HG02884 (cell line): ENCODE measurements around the gene THAP9.
"Not testable (repeated sequence)": the region's sequence is repeated elsewhere in the genome, so short reads cannot be mapped to it uniquely, and the experiment has no call there.

ENCODE experiments used
- ATAC-seq: cut with Tn5 transposase; IDR thresholded peaks from one replicate; pipeline ENCODE4 v1.9.1; 2021; ENCODE audit warnings: mild to moderate bottlenecking, moderate library complexity; ENCODE audit not compliant: unreplicated experiment

The THAP9 gene

DNA sequence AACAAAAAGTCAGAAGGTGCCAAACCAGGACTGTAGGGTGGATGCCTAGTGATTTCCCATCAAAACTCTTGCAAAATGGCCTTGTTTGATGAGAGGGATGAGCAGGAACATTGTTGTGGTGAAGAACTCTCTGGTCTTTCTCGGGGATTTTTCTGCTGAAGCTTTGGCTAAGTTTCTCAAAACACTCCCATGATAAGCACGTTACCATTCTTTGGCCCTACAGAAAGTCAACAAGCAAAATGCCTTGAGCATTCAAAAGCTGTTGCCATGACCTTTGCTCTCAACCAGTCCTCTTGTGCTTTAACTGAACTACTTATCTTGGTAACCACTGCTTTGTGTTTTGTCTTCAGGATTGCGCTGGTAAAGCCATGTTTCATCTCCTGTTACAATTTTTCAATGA, 6.6 kb upstream of the THAP9 start:
- no peak for ATAC-seq

DNA sequence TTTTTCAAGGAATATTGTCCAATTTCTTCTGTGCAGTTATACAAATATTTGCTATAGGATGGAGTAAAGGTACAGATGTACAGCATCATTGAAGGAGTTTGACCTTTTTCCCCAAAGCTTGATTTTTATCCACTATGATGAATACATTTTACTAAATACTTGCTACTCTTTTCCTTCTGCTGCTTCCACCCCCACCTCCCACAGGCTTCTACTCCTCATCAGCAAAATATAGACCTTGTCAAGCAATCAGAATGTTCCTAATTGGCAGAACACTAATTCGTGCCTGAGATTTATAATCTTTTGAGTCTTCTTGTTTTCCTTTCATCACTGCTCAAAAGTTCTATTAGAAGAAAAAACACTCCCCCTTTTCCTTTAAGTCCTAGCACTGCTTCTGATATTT, 3.8 kb upstream of the THAP9 start:
- no peak for ATAC-seq

DNA sequence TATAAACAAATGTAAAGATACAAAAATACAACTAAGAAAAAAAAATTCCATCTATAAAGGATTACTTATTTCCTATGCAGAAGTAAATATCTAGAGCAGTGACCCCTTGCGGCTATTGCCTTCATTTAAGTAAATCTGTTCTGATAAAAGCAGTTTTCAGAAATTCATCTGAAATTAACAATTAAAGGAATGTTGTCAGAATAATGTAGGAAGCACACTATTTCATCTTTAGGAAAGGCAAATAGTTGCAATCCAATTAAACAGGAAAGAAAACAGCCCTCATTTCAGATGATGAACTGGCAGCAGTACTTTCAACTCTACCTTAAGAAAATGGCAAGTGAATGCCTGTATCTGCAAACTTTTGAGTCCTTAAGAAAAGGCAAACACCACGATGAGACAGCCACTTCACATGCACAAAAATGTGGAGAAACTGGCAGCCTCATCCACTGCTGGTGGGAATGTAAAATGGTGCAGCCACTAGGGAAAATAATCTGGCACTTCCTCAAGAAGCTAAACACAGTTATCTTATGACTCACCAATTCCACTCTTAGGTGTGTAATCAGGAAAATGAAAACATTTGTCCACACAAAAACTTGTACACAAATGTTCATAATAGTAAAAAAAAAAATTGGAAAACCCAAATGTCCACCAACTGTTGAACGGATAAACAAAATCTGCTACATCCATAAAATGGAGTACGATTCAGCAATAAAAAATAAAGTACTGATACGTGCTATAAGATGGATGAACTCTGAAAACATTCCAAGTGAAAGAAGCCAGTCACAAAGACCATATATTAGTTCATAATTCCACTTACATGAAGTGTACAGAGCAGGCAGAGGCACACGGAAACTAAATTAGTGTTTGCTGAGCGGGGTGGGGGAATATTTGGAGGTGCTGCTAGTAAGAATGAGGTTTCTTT, 2.0 kb upstream of the THAP9 start:
- ATAC-seq = no peak

DNA sequence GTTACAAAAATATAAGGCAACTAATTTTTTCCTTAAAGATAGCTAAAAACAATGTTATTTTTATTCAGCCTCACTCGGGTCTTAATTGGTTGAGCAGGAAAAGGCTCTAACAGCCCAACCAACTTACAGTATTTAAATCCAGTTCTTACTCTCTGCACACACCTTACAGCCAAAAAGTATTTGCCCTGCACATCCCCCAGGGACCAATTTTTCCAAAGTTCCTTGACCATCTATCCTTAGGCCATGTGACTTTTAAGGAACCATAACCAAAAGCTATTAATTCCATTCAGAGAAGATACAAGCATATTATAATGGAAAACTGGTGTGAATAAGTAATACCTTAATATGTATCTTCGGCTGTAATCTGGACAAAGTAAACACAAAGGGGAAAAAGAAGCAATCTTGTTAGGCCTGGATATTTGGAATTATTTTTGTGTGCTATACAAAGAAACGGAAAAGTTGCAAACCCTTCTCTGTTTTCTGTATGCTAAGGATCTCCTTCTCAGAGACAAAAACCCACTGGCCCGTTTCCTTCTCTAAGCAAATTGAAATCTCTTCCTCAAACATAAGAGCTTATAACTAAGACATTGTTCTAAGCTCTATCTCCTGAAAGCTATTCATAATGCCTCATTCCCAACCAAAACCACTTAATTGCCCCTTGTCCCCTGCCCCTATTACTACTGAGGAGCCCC, 1.0 kb upstream of the THAP9 start:
- ATAC-seq = no peak

DNA sequence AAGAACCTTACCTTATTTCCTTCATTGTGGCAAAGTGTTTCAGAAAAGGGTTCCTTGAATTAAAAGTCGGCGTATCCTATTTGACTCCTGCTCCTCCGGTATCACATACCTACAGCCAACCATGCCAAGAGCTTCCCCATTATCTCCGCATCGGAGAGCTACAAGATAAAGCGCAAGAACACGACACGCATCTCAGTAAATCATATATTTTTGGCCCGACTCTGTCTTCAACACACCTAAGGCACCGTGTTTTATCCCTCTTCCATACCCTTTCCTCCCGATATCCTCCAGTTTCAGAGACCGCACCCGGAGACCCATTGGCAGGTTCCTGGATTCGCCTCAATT, 497 bp upstream of the THAP9 start:
- ATAC-seq = peak; percentile 4

DNA sequence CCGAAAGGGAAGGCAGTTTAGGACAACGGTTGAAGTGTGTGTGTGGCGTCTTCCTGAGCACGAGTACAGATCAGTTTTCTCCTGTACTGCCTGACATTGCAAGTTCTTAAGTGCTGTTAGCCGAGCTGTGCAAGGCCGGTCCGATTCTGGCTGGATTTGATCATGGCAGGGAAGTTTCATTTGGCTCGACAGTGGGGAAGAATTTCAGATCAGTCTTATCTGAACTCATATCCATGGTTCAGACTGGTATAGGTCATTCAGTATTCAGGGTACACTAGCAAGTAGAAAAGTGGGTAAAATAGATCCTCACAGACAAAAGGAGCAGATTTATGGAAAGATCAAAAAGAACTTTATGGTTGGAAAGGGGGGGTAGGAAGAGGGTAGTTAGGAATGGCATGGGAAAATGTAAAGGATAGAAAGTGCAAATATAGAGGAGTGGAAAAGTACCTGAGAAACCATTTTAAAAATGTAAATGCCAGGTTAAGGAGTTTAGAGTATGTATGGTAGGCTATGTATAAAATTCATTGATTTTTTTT, 716 bp downstream of the THAP9 start:
- no peak for ATAC-seq

DNA sequence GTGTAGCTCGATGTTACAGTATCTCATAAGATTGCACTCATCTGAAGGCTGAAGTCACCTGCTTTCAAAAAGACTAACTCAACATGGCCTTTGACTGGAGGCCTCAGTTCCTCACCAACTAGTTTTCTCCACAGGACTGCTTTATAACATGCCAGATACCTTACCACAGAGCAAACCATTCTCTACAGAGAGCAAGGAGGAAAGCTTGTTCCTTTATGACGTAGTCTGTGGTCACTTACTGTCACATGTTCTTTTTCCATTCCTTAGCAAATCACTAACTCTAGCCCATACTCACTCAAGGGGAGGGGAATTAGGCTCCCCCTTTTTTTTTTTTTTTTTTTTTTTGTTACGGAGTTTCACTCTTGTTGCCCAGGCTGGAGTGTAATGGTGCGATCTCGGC, 3.2 kb downstream of the THAP9 start:
- no peak for ATAC-seq

DNA sequence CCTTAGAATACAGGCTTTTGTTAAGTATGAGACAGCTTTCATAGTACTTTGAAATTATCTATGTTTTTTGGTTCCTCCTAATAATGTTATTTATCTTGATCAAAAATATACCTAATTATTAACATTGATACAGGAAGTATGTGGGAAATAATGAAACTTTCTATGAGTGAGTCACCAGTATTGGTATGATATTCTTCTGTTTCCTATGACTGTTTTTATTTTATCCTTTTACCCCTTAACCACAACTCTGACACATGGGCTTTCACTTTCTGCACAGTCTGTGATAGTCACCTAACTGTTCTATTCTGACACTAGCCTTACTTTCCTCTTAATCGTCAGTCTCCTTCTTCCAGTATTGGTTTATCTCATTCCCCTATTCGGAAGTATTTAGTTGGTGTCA, 4.7 kb downstream of the THAP9 start:
- peak; percentile 52 for ATAC-seq

DNA sequence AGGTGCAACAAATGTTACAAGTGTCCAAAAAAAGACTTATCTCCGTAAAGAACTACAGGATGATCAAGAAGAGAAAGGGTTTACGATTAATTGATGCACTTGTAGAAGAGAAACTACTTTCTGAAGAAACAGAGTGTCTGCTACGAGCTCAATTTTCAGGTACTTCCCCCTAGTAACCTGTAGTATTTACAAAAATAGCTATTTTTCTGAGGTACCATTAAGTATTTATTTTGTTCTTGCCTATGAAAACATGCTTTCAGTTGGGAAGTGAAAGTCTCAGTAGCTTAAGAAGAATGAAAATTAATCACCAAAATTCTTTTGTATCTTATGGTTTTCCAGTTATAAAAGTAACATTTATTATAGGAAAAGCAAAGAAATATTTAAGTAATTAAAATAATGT, 5.9 kb downstream of the THAP9 start:
- ATAC-seq = peak; percentile 30

DNA sequence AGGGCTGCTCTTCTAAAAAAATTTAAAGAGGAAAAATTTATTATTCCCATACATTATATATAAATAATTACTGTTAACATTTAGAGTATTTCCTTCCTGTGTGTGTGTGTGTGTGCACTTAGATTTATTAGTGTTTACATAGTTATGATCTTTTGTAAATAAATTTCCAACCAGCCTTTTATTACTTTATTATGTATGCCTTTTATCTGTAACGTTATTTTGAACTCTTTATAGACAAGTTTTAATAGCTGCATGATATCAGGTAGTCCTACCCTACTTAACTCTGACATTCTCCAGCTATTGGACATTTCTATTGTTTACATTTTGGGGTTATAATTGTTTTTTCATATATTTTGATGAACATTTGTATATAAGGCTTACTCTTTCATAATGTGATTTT, 8.8 kb downstream of the THAP9 start:
- no peak for ATAC-seq

DNA sequence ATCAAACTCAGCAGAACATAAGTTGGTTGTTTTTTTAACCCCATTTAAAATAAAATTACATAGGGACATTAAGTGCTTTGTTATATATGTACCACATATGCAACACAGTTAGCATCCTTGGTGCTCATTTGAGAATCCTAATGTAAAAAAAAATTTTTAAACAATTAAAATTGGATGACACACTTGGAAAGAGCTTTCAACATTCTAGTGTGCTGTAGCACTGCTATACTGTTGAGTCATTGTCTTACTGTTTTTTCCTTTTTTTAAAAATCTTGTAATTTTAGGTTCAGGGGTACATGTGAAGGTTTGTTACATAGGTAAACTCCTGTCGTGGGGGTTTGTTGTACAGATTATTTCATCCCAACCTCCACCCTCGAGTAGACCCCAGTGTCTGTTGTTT, 12.8 kb downstream of the THAP9 start:
- no peak for ATAC-seq

DNA sequence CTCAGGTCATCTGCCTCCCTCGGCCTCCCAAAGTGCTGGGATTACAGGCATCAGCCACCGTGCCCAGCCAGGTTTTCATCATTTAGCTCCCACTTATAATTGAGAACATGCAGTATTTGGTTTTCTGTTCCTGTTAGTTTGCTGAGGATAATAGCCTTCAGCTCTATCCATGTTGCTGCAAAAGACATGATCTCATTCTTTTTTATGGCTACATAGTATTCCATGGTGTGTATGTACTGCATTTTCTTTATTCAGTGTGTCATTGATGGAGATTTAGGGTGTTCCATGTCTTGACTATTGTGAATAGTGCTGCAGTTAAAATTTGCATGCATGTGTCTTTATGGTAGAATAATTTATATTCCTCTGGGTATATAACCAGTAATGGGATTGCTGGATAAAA, 13.4 kb downstream of the THAP9 start:
- ATAC-seq = not testable (repeated sequence)

DNA sequence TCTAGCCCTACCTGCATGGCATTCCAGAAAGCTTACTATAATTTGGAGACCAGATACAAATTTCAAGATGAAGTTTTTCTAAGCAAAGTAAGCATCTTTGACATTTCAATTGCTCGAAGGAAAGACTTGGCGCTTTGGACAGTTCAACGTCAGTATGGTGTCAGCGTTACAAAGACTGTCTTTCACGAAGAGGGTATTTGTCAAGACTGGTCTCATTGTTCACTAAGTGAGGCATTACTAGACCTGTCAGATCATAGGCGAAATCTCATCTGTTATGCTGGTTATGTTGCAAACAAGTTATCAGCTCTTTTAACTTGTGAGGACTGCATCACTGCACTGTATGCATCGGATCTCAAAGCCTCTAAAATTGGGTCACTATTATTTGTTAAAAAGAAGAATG, 17.6 kb downstream of the THAP9 start:
- ATAC-seq = no peak

DNA sequence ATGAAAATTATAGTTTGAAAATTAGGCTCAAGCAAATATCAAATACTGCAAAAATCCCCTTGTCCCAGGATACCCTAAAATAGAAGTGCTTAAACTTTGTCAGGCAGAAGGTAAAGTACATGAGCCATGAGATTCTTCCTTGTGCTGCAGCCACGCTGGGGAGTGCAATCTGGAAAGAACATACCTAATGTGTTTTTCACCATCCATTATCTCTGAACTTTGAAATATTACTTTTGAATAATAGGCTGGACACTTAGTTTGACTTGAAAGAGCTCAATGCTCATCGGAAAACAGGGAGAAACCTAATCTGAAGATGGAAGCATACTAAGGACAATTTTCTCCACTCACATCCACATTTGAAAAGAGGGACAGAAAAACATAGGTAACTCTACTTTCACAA, 18.9 kb downstream of the THAP9 start:
- no peak for ATAC-seq

DNA sequence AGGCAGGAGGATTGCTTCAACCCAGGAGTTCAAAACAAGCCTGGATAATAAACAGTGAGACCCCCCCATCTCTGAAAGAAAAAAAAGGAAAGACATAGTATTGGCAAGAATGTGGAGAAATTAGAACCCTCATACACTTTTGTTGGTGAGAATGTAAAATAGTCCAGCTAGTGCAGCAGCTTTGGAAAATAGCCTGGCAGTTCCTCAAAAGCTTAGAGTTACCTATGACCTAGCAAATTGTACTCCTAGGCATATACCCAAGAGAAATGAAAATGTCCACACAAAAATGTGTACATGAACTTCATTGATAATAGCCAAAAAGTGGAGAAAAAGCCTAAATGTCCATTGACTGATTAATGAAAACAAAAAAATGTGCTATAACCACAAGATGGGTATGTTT, 21.3 kb downstream of the THAP9 start:
- no peak for ATAC-seq

DNA sequence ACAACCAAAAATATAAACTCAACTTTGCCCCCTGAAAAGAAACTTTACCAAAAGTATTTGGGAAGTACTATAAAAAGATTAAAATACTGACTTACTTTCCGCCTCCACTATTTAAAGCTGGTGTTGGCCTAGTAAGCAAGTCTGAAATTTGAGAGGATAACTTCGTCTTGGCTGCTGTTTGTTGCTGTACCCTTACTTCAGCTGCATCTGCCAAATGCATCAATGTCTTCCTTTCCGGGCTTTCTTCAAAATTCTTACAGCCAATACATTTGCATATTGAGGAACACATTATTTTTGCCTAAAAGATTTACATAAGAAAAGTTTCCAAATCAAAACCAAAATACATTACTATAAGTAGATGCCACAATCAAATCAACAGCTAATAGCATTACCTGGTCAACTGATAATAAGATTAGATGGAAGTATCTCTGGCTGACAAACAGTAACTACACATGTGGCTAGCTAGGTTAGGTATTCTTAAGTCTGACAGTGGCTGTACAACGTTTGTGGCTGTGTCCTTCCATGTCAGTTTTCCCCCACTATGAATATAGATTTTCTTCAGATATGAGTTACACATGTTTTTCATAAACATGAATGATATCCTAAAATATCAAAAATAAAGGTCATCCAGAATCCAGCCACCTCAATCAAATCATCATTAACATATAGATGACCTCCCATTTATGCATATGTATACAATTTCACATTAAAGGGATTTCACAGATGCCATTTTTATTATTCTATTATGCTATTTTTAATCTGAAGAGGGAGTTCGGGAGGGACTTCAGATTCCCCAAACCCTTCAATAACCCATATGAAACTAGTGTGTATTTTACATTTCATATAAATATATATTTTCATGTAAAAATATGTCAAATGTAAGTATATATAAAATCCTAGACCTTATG, 30.6 kb downstream of the THAP9 start:
- no peak for ATAC-seq

DNA sequence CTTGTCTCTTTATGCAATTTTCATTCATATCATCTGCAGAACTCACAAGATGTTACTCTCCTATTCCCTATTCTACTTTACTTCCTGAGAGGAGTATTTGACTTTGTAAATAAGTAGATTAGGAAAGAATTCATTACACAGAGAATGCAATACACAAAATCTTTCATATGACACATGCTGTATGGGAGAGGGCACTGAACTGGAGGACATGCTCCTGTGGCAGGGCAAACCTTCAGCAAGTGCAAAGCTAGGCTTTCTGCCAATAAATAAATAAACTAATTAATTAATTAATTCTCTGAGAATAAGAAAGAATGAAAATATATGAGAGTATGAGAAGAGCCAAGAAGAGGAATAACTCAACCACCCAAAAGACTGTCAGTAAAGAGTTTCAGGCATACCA, 33.9 kb downstream of the THAP9 start:
- ATAC-seq = no peak

DNA sequence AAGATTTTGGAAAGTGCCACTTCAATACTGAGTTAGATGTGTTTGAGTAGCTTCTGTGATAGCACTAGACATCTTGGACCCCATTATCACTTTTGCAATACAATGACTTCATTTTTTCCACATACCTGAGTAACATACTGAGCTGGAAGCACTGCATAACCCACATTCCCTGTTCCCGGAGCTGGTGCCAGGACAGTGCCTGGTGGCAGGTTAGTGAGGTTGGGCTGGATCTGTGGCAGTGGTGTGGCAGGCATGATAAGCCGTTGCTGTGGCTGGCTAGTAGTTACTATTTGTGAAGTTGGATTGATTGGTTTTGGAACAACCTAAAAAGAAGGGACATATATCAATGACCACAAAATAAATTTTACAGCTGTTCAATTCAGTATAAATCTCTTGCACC, 38.9 kb downstream of the THAP9 start:
- no peak for ATAC-seq

DNA sequence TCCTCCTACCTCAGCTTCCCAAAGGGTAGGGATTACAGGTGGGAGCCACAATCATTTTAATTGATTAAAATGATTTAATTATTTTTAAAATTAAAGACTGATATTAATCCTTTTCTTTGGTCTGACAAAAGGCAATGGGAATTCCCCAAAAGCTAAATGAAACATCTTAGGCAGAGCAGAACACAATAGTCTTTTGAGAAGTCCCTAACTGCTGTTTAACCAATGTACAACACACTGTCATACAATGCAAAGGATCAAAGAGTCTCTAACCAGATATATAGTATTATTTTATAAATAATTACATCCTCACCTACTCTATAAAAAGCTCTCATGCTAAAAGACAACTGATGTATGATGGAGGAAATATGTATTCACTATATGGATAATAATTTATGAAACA, 47.0 kb downstream of the THAP9 start:
- ATAC-seq = no peak

DNA sequence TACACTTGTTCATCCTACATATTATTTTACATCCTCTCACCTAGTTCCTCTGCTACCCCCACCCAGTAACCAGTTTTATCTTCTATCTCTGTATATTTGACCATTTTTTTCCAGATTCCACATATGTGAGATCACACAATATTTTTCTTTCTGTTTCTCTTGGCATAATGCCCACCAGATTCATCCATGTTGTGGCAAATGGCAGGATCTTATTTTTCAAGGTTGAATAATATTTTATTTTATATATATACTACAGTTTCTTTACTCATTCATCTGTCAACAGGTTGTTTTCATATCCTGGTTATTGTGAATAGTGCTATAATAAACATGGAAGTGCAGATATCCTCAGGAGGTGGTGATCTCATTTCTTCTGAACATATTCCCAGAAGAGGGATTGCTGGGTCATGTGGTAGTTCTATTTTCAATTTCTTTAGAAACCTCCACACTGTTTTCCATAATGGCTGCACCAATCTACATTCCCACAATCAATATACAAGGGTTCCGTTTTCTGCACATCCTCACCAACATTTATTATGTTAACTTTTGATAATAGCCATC, 48.2 kb downstream of the THAP9 start:
- ATAC-seq = no peak

DNA sequence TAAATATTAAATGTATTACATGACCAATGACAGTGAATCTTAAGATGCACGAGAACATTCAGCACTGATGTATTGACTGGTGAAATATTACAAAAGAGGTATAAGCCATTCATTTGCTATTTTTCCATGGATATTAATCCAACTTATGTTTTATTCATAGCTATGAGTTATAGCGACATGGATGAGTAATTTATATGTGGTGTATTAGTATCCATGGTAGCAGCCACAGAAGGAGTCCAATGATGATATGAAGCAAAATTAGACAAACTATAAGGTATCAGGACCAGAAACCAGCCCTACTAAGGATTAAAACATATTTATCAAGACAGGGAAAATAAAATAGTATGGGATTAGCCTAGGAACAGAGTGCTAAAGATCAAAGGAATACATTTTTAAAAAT, 50.7 kb downstream of the THAP9 start:
- no peak for ATAC-seq
